Neural crest cell (in vitro differentiated cells): Measurements from ENCODE around the gene INPP4B. TPM values are rescaled to one million over a fixed set of nuclear protein-coding genes. Genes with fewer than 3 reads are reported as not detected.

ENCODE experiments used
- DNase-seq: peaks from one replicate; pipeline ENCODE4 v3.0.0; 2021; ENCODE audit warnings: low read depth, mixed read lengths, low spot score
- H3K27ac Mint-ChIP-seq: one replicate; pipeline ENCODE4 v1.8.0; 2021; ENCODE audit warnings: mild to moderate bottlenecking, mixed read lengths; ENCODE audit not compliant: unreplicated experiment
- H3K27me3 Mint-ChIP-seq: 2 replicates; pipeline ENCODE4 v1.8.0; 2021; ENCODE audit warnings: low read depth, mild to moderate bottlenecking, mixed read lengths
- H3K36me3 Mint-ChIP-seq: 2 replicates; pipeline ENCODE4 v1.8.0; 2021; ENCODE audit warnings: low read depth, mild to moderate bottlenecking, mixed read lengths
- H3K4me1 Mint-ChIP-seq: 2 replicates; pipeline ENCODE4 v1.8.0; 2021; ENCODE audit warnings: mixed read lengths
- H3K4me3 Mint-ChIP-seq: one replicate; pipeline ENCODE4 v1.8.0; 2021; ENCODE audit warnings: mild to moderate bottlenecking, mixed read lengths
- H3K9me3 Mint-ChIP-seq: 2 replicates; pipeline ENCODE4 v1.8.0; 2021; ENCODE audit warnings: mixed read lengths
- total RNA-seq: library from RNA; stranded (reverse); gene quantifications from 2 replicates; pipeline ENCODE4 v1.2.1, GENCODE V29; 2021
- TF ChIP-seq, protein P1 (sequence below): fragments of 200-600 bp; sonication (generic); conservative IDR thresholded peaks from 2 replicates; pipeline ENCODE4 v1.5.0; 2021; ENCODE audit warnings: antibody characterized with exemption, mild to moderate bottlenecking

INPP4B gene
- total RNA-seq, 1 donor from 2014 or later, result 7.3 TPM

GRCh38 chr4:142547974-142548373 lies 298.1 kb downstream of the INPP4B start:
- Mint-ChIP-seq H3K9me3 (no peaks in the 10 kb centered on the region), H3K36me3 (no peaks in the 10 kb centered on the region), H3K4me3 (no peak overlapping the region), H3K27me3 (no peaks in the 10 kb centered on the region), H3K4me1 (peaks cover 17% of the 10 kb centered on the region), H3K27ac (no peak overlapping the region)
- TF ChIP-seq, protein P1, sequence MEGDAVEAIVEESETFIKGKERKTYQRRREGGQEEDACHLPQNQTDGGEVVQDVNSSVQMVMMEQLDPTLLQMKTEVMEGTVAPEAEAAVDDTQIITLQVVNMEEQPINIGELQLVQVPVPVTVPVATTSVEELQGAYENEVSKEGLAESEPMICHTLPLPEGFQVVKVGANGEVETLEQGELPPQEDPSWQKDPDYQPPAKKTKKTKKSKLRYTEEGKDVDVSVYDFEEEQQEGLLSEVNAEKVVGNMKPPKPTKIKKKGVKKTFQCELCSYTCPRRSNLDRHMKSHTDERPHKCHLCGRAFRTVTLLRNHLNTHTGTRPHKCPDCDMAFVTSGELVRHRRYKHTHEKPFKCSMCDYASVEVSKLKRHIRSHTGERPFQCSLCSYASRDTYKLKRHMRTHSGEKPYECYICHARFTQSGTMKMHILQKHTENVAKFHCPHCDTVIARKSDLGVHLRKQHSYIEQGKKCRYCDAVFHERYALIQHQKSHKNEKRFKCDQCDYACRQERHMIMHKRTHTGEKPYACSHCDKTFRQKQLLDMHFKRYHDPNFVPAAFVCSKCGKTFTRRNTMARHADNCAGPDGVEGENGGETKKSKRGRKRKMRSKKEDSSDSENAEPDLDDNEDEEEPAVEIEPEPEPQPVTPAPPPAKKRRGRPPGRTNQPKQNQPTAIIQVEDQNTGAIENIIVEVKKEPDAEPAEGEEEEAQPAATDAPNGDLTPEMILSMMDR, result no peak
- DNase-seq, result no peak

DNA sequence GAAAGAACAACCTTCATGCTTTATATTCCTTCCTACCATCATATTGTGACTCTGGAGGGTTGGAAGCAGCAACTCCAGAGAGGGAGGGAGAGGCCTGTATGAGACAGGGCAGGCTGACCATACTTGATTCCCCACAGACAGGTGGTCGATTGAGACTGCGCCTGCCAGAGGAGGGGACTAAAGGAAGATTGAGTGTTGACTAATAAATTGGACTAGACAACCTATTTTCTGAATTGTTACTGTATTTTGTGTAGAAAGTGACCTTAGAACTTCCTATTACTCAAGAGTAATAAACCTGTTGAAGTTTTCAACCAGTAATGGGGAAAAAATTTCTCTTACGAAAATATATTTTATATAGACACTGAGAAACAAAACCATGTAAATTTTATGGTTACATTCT lies 301.5 kb downstream of the INPP4B start:
- Mint-ChIP-seq H3K27me3 (no peaks in the 10 kb centered on the region), H3K9me3 (no peaks in the 10 kb centered on the region), H3K27ac (no peak overlapping the region), H3K36me3 (no peaks in the 10 kb centered on the region), H3K4me1 (peaks cover 5% of the 10 kb centered on the region), H3K4me3 (no peak overlapping the region)
- DNase-seq, result no peak
- TF ChIP-seq, protein P1, result no peak

DNA sequence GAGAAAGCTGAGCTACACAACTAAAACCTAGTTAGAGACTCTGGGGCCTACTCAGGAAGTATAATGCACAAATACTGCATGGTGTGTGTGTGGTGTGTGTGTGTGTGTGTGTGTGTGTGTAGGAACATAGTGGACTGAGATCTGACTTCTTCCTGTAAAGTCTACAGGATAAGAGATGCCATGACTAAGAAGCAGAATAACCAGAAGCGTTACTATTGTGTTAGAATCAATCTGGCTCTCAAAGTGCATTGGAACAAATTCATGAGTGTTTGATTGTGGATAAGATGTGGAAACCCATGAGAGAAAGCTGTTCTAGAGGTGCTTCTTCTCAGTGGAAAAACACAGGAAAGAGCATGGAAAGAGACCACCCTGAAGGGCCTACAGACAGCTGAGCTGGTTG lies 302.1 kb downstream of the INPP4B start:
- H3K36me3 Mint-ChIP-seq, result no peaks in the 10 kb centered on the region
- no peaks in the 10 kb centered on the region for H3K27me3 Mint-ChIP-seq
- no peak overlapping the region for H3K4me3 Mint-ChIP-seq
- no peak for DNase-seq
- no peak overlapping the region for H3K27ac Mint-ChIP-seq
- H3K4me1 Mint-ChIP-seq, result peaks cover 2% of the 10 kb centered on the region
- no peaks in the 10 kb centered on the region for H3K9me3 Mint-ChIP-seq
- TF ChIP-seq, protein P1, result no peak

- Mint-ChIP-seq H3K27ac (no peak overlapping the region), H3K4me3 (no peak overlapping the region), H3K27me3 (no peaks in the 10 kb centered on the region), H3K9me3 (no peaks in the 10 kb centered on the region), H3K36me3 (no peaks in the 10 kb centered on the region), H3K4me1 (no peaks in the 10 kb centered on the region)
- no peak for DNase-seq
- TF ChIP-seq, protein P1, result no peak
These were observed 305.7 kb downstream of the INPP4B start for GRCh38 chr4:142540483-142540804.

- TF ChIP-seq, protein P1, result no peak
- Mint-ChIP-seq H3K27me3 (no peaks in the 10 kb centered on the region), H3K4me3 (no peak overlapping the region), H3K4me1 (no peaks in the 10 kb centered on the region), H3K9me3 (no peaks in the 10 kb centered on the region), H3K36me3 (no peaks in the 10 kb centered on the region), H3K27ac (no peak overlapping the region)
- DNase-seq, result no peak
These were observed 306.2 kb downstream of the INPP4B start for GRCh38 chr4:142539796-142540482.
